Progenitor cell of endocrine pancreas (in vitro differentiated cells): Measurements from ENCODE around the gene STK26. TPM values are rescaled to one million over a fixed set of nuclear protein-coding genes. Genes with fewer than 3 reads are reported as not detected.

Experiments used
- DNase-seq: peaks from one replicate; pipeline ENCODE4 v3.0.0; 2021; ENCODE audit warnings: low spot score; ENCODE audit not compliant: unreplicated experiment
- H3K27ac Mint-ChIP-seq: 2 replicates; pipeline ENCODE4 v1.8.0; 2021; ENCODE audit warnings: mild to moderate bottlenecking, moderate library complexity, mixed read lengths
- H3K27me3 Mint-ChIP-seq: 2 replicates; pipeline ENCODE4 v1.8.0; 2021; ENCODE audit warnings: mixed read lengths
- H3K36me3 Mint-ChIP-seq: 2 replicates; pipeline ENCODE4 v1.8.0; 2022; ENCODE audit warnings: mixed read lengths; ENCODE audit not compliant: insufficient read depth
- H3K4me1 Mint-ChIP-seq: 2 replicates; pipeline ENCODE4 v1.8.0; 2021; ENCODE audit warnings: low read depth, mixed read lengths
- H3K4me3 Mint-ChIP-seq: 2 replicates; pipeline ENCODE4 v1.8.0; 2021; ENCODE audit warnings: low read depth, mild to moderate bottlenecking, moderate library complexity, mixed read lengths
- H3K9me3 Mint-ChIP-seq: 2 replicates; pipeline ENCODE4 v1.8.0; 2021; ENCODE audit warnings: low read depth, mixed read lengths
- CTCF ChIP-seq: fragments of 200-600 bp; sonication (generic); IDR thresholded peaks from one replicate; pipeline ENCODE4 v1.5.0; 2021; ENCODE audit warnings: antibody characterized with exemption, mild to moderate bottlenecking; ENCODE audit not compliant: unreplicated experiment
- total RNA-seq: library from RNA; stranded (reverse); gene quantifications from 2 replicates; pipeline ENCODE4 v1.2.1, GENCODE V29; 2021

The STK26 gene
- total RNA-seq, 1 donor from 2014 or later, result 65.2 TPM

- Mint-ChIP-seq H3K36me3 (no peaks in the 10 kb centered on the region), H3K27ac (no peak overlapping the region), H3K27me3 (no peaks in the 10 kb centered on the region), H3K4me3 (no peak overlapping the region), H3K4me1 (peaks cover 13% of the 10 kb centered on the region), H3K9me3 (peaks cover 2% of the 10 kb centered on the region)
- no peak for DNase-seq
- no peak for TF ChIP-seq CTCF
Observed at GRCh38 chrX:132120913-132121312, 97.8 kb downstream of the STK26 start.

Other genes starting within 250 kb of the STK26 start
- gene FRMD7, start 104.7 kb downstream of the STK26 start, total RNA-seq, result not detected in 2 replicates
- 48.8 and 57.3 TPM in 2 replicates for gene RAP2C, start 196.1 kb downstream of the STK26 start, total RNA-seq